Eye (tissue), 1 donor: ENCODE measurements around the gene SYK.
"Not testable (repeated sequence)": the region's sequence is repeated elsewhere in the genome, so short reads cannot be mapped to it uniquely, and the experiment has no call there.

Experiments used
- DNase-seq: peaks from one replicate; pipeline ENCODE4 v3.0.0-alpha.2; 2015

The SYK gene

GRCh38 chr9:90799271-90799852 lies 2.3 kb upstream of the SYK start:
- no peak for DNase-seq

GRCh38 chr9:90801973-90802322 lies 329 bp downstream of the SYK start:
- DNase-seq: no peak

GRCh38 chr9:90802386-90802985 lies 867 bp downstream of the SYK start:
- no peak for DNase-seq

GRCh38 chr9:90803860-90804593 lies 2.4 kb downstream of the SYK start:
- no peak for DNase-seq

- DNase-seq: peak; percentile 66
These were observed 3.7 kb downstream of the SYK start for GRCh38 chr9:90805006-90805996.

GRCh38 chr9:90807006-90807405 lies 5.4 kb downstream of the SYK start:
- peak; percentile 35 for DNase-seq

- DNase-seq: no peak
These were observed 6.8 kb downstream of the SYK start for GRCh38 chr9:90808398-90808797.

GRCh38 chr9:90808890-90809685 lies 7.5 kb downstream of the SYK start:
- no peak for DNase-seq

- DNase-seq: no peak
These were observed 9.1 kb downstream of the SYK start for GRCh38 chr9:90810691-90811090.

- DNase-seq: no peak
These were observed 11.4 kb downstream of the SYK start for GRCh38 chr9:90813046-90813445.

GRCh38 chr9:90813523-90813922 lies 11.9 kb downstream of the SYK start:
- DNase-seq: no peak

- no peak for DNase-seq
These were observed 12.7 kb downstream of the SYK start for GRCh38 chr9:90814355-90814754.

- no peak for DNase-seq
These were observed 13.7 kb downstream of the SYK start for GRCh38 chr9:90815183-90815943.

- no peak for DNase-seq
These were observed 14.3 kb downstream of the SYK start for GRCh38 chr9:90815944-90816357.

GRCh38 chr9:90816690-90817089 lies 15.1 kb downstream of the SYK start:
- no peak for DNase-seq

- no peak for DNase-seq
These were observed 16.7 kb downstream of the SYK start for GRCh38 chr9:90818279-90818678.

GRCh38 chr9:90820406-90820805 lies 18.8 kb downstream of the SYK start:
- DNase-seq: not testable (repeated sequence)

GRCh38 chr9:90821236-90821635 lies 19.6 kb downstream of the SYK start:
- DNase-seq: not testable (repeated sequence)

GRCh38 chr9:90821697-90822096 lies 20.1 kb downstream of the SYK start:
- DNase-seq: no peak

- DNase-seq: no peak
These were observed 21.2 kb downstream of the SYK start for GRCh38 chr9:90822866-90823265.

- DNase-seq: no peak
These were observed 24.0 kb downstream of the SYK start for GRCh38 chr9:90825586-90825985.
